ENCODE data around the gene GNB1.
"Not testable (repeated sequence)": the region's sequence is repeated elsewhere in the genome, so short reads cannot be mapped to it uniquely, and the experiment has no call there.

GNB1 gene

DNA sequence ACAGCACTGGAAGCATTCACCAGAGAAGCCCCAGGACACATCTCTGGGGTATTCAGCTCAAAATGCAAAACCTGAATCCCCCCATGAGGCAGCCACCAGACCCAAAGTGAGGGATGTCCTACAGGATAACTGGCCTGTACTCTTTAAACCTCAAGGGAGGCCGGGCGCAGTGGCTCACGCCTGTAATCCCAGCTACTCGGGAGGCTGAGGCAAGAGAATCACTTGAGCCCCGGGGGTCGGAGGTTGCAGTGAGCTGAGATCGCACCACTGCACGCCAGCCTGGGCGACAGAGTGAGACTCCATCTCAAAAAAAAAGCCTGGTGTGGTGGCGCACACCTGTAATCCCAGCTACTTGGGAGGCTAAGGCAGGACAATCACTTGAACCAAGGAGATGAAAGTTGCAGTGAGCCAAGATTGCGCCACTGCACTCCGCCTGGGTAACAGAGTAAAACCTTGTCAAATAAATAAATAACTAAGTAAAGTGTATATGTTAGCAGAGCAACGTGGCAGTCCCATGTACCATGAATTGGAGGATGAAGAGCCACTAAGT, 29.1 kb downstream of the GNB1 start:
- DNase-seq (ENCODE audit: insufficient read length, low spot score); FAIRE-seq: not testable (repeated sequence)

DNA sequence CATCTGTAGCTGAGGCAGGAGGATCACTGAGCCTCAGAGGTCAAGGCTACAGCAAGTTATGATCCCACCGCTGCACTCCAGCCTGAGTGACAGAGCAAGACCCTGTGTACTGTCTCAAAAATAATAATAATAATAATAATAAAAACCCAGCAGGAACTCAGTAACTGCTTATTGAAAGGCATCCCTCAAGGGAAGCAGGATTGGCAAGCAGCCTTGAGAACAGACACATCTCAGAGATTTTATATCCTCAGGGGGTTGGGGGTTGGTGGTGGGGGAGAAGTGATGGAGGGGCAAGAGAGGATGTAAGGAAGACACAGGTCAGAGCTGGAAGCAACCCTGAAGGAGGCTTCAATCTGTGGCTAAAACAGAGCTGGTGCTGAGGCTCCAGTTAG, 29.6 kb downstream of the GNB1 start:
- DNase-seq (ENCODE audit: insufficient read length, low spot score) (no peak), FAIRE-seq (no peak)

DNA sequence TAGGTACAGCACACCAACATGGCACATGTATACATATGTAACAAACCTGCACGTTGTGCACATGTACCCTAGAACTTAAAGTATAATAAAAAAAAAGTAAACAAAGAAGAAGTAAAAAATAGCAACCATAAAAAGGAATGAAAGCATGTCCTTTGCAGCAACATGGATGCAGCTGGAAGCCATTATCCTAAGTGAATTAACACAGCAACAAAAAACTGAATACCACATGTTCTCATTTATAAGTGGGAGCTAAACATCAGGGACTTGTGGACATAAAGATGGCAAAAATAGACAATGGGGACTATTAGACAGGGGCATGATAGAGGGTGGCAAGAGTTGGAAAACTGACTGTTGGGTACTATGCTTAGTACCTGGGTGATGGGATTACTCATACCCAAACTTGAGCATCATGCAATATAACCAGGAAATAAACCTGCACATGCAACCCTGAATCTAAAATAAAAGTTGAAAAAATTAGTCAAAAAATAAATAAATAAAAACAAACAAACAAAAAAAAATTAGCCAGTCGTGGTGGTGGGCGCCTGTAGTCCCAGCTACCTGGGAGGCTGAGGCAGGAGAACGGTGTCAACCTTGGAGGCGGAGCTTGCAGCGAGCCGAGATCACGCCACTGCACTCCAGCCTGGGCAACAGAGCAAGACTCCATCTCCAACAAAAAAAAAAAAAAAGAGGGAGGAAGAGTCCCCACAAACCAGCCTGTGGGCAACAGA, 30.8 kb downstream of the GNB1 start:
- DNase-seq (ENCODE audit: insufficient read length, low spot score); FAIRE-seq: not testable (repeated sequence)

DNA sequence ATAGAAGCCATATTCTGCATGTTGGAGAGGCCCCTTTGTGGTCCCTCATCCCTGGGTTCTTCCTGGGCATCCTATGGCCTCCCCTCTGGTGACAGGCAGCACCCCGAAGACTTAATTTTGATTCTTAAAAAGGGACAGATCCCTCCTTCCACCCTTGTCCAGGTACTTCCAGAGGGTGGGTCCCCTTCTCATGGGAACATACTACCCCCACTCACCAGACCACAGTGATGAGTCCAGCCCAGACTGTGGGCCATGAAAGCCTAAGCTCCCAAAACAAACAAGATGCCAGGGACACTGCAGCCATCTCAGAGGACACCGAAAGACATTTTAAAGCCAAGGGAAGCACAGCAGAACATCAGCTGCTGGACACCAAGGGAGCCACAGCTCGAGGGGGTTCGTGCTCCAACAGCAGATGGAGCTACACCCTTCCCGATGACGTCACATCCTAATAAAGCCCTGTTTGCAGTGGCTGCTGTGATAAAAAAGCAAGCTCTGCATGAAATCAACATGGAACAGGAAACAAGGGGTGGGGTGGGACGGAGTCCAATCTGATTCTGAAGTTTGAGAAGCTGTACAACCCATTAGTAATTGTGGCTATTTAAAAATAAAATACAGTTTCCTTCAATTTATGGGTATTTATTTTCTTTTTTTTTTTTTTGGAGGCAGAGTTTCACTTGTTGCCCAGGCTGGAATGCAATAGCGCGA, 32.4 kb downstream of the GNB1 start:
- no peak for FAIRE-seq
- no peak for DNase-seq (ENCODE audit: insufficient read length, low spot score)

DNA sequence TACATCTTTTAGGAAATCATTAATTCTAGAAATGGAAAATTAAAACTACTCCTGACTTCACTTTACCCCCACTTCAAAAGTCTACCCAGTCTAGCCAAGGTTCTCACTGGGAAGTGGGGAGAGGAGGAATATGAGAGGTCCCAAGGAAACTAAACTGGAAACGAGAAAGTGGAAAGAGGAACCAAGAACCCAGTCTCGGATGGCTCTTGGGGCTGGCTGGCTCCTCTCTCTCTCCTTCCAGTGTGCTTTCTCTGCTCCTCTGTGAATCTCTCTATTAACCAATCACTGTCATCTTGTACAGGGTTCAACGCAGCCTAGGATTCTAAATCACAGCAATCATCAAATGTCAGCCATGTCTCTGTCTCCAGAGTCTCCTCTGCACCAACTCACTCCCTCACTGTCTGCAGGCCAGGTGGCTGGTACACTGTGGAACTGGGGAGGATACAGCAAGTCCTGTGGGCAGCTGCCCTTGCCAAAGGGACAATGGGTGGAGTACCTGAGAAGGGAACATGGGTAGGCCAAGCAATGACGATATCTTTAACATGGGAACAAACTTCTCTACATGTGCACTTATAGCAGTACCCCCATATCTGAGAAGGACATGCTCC, 33.7 kb downstream of the GNB1 start:
- FAIRE-seq (peak; percentile 74), DNase-seq (ENCODE audit: insufficient read length, low spot score) (no peak)

DNA sequence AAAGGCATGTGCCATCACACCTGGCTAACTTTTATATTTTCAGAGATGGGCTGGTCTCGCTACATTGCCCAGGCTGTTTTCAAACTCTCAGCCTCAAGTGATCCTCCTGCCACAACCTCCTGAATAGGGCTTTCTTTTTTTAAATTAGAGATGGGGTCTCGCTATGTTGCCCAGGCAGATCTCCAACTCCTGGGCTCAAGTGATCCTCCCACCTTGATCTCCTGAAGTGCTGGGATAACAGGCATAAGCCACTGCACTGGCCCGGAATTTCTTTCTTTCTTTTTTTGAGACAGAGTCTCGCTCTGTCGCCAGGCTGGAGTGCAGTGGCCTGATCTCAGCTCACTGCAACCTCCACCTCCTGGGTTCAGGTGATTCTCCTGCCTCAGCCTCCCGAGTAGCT, 34.7 kb downstream of the GNB1 start:
- not testable (repeated sequence) for FAIRE-seq; DNase-seq (ENCODE audit: insufficient read length, low spot score)

DNA sequence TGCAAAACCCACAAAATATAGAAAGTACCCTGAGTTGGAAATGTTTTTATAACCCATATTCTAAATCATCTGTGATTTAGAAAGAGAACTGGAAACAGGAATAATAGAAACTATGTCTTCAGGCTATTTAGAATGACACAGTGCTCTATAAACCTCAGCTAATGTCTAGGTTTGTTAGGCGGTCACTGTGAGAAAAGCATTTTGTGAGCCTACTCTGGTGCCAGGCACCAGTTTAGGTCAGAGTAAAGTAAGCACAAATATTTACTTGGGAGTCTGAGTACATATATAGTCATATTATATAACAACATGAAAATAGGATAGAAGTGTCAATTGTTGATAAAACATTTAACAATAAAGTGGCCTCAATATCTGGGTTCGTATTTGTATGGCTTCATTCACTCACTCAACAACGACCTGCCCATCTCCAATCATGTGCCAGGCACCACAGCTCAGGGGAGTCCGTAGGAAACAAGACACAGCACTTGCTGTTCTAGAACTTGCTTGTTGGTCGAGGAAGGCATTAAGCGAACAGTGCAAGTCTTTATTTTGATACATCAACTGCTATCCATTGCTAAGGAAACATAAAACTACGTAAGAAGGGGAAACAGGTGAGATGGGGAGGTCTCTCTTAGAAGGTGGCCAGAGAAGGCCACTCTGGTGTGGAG, 37.2 kb downstream of the GNB1 start:
- DNase-seq (ENCODE audit: insufficient read length, low spot score) = no peak
- FAIRE-seq = no peak

DNA sequence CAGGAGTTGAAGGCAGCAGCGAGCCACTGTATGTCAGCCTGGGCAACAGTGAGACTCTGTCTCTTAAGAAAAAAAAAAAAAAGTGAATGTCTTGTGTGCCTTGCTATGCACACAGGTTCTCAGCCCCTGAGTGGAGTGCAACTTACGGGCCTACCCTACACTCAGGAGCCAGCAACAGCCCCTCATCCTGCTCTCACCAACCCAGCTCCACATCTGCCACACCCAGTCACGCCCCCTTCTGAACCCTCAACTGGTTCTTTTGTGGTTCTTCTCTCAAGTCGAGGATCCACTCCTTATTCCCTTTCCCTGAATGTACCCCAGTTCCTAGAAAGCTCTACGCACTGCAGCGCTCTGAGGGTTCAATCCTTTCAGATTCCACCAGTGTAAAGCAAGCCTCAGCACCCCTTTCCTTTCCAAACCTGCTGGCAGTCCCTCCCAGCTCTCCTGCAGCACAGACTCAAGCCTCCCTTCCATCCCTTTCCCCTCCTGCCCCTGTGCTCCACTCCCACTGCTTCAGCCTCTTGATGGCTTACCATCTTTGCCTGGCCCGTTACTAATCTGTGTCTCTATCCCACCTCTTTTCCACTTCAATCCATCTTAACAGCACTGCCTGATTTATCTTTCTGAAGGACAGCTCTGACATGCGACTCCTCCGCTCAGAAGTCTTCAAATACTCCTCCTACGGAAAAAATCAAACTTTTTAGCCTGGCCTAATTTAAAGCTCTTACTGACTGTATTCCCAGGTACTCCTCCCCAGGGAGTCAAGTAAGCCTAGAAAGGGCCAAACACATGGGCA, 38.1 kb downstream of the GNB1 start:
- FAIRE-seq = no peak

DNA sequence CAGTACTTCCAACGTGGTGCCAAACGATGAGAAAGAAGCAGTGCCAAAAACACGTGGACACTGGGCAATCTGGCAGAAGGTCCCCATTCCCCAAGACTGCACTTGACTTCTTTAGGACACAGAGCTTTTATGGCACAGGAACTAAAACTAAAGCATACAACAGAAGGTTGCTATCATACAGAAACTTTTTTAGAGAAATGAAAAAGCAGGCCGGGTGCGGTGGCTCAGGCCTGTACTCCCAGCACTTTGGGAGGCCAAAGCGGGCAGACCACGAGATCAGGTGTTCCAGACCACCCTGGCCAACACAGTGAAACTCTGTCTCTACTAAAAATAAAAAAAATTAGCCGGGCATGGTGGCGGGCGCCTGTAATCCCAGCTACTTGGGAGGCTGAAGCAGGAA, 43.0 kb downstream of the GNB1 start:
- FAIRE-seq (peak; percentile 82), DNase-seq (ENCODE audit: insufficient read length, low spot score) (no peak)

More for the DNA sequence above, 38.1 kb downstream of the GNB1 start:
- no peak for DNase-seq (ENCODE audit: insufficient read length, low spot score)

DNA sequence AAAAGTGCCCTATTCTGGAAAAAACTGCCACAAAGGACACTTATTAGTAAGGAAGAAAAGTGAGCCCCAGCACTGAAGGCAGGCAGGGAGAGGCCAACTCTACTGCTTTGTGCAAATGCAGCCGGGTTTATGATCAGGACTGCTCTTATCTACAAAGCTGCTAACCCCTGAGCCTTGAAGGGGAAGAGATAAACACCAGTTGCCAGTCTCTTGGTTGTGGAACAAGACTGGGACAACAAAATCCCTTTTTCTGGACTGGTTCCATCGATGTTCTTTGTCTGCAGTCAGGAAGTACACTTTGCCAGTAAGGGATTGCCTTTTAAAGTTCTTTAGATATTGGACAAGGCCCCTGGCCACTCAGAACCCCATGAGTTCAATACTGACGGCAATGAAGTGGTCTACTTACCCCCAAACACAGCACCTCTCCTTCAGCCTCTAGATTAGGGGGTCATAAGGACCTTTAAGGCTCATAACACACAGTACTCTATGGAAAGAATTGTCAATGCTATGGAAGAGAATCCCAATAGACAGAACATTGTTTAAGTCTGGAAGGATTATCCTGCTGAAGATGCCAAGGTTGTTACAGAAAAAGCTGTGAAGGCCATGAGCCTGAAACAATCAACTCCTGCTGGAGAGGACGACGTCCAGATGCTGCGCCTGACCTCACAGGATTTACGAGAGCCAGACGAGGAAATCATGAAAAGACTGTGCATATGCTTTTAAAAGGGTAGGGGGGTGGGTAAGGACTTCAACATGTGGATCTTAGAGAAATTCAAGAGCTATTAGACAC, 43.6 kb downstream of the GNB1 start:
- FAIRE-seq = no peak
- DNase-seq (ENCODE audit: insufficient read length, low spot score) = no peak

DNA sequence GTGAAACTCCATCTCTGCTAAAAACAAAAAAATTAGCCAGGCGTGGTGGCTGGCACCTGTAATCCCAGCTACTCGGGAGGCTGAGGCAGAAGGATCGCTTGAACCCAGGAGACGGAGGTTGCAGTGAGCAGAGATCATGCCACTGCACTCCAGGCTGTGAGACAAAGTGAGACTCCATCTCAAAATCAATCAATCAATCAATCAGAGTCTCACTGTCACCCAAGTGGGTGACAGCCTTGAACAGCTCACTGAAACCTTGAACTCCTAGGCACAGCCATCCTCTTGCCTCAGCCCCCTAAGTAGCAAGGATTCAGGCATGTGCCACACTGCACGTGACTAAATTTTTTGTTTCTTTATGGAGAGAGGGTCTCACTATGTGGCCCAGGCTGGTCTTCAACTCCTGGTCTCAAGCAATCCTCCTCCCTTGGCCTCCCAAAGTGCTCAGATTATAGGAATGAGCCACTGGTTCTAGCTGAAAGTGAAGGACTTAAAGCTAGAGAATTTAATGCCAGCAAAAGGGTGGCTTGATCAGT, 44.4 kb downstream of the GNB1 start:
- no peak for DNase-seq (ENCODE audit: insufficient read length, low spot score)
- FAIRE-seq = no peak

DNA sequence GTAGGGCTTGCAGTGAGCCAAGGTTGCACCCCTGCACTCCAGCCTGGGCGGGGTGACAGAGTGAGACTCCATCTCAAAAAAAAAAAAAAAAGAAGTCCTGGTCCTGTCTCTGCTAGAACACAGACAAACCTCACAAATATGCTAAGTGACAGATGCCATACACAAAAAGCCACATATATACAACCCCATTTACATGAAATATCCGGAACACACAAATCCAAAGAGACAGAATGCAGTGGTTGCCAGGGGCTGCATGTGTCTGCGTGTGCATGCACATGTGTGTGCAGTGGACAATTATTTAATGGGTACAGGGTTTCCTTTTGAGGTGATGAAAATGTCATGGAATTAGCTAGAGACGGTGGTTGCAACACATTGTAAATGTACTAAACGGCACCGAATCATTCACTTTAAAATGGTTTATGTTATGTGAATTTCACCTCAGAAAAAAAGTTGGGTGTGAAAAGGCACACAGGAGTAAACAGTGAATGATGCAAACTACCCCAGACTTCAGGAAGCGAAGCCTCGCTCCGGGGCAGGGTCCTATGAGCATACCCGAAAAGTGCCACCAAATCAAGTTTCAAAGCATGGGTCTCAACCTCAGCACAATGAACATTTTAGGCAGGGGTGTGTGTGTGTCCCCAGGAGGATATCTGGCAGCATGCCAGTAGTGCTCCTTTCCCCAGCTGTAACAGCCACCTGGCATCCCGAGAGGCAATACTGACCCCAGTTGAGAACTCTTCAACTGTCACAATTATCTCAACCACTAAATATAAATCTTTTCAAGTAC, 48.3 kb downstream of the GNB1 start:
- peak; percentile 84 for FAIRE-seq
- no peak for DNase-seq (ENCODE audit: insufficient read length, low spot score)

DNA sequence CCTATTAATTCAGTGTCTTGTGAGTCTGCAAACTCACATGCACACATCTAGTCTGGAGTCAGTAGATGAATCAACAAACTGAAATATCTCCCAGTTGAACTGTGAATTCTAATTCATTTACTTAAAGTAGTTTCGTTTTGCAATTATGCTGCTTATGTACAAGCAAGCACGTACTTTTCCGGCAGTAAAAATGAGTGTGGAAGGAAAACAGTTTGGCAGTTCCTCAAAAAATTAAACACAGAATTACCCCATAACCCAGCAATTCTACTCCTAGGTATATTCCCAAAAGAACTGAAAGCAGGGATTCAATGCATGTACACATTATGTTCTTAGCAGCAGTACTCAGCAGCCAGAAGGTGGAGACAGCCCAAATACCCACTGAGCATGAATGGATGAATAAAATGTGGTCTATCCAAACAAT, 49.3 kb downstream of the GNB1 start:
- DNase-seq (ENCODE audit: insufficient read length, low spot score) (no peak), FAIRE-seq (peak; percentile 60)

DNA sequence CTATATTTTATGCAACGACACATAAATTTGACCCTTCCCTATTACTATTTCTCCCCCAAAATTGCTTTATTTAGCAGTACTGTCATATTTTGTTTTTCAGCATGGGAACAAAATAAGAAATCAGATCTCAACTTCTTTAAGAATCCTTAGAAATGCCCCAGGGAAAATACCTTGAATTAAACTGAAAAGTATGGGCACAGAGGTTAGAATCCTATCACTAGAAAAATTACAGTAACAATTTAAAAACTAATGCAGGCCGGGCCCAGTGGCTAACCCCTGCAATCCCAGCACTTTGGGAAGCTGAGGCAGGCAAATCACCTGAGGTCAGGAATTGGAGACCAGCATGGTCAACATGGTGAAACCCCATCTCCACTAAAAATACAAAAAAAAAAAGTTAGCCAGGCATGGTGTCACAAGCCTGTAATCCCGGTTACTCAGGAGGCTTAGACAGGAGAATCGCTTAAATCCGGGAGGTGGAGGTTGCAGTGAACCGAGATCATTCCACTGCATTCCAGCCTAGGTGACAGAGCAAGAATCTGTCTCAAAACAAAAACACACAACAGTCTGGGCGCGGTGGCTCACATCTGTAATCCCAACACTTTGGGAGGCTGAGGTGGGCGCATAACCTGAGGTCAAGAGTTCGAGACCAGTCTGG, 51.4 kb downstream of the GNB1 start:
- no peak for FAIRE-seq
- DNase-seq (ENCODE audit: insufficient read length, low spot score) = no peak

DNA sequence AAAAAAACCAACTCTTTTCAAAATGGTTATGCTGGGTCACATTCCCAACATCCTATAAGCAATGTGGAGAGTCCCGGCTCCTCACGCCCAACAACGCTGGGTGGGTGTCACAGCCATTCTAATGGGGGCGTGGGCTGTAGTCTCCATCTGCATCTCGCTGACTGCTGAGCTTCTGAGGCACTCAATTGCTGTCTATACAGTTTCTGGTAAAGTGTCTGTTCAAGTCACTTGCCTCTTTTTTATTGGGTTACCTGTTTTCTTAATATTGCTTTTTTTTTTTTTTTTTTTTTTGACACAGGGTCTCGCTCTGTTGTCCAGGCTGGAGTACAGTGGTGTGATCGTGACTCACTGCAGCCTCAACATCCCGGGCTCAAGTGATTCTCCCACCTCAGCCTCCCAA, 54.8 kb downstream of the GNB1 start:
- FAIRE-seq = no peak

DNA sequence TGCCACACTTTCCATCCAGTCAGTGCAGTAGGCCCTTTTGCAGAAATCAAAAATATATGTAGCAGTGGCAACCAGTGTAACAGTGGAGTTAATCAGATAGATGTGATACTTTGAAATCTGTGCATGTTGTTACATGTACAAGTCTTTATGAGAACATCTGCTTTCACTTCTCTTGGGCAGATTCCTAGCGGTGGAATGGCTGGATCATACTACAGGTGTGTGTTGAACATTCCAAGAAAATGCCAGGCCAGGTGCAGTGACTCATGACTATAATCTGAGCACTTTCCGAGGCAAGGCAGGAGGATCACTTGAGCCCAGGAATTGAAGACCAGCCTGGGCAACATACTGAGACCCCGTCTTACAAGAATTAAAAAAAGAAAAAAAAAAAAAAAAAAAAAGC, 55.3 kb downstream of the GNB1 start:
- FAIRE-seq (no peak), DNase-seq (ENCODE audit: insufficient read length, low spot score) (no peak)

More for the DNA sequence above, 54.8 kb downstream of the GNB1 start:
- DNase-seq (ENCODE audit: insufficient read length, low spot score) = no peak

DNA sequence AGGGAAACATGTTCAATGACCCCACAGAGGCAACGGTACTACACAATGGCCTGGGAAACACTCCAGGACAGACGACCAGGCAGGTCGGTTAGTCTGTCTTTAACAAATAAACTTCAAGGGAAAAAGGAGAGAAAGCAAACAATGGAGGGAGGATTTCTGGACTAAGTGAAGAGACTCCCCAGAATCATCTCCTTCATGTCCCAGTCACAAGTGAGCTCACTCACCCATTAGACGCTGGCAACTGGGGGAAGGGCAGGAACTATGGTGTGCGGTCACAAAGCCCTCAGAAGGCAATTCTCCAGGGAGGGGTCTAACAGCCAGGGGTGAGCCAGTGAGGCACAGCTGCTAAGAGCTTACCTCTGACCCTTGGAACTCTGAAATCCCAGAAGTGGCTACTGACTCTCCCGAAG, 57.0 kb downstream of the GNB1 start:
- FAIRE-seq (peak; percentile 93), DNase-seq (ENCODE audit: insufficient read length, low spot score) (no peak)

DNA sequence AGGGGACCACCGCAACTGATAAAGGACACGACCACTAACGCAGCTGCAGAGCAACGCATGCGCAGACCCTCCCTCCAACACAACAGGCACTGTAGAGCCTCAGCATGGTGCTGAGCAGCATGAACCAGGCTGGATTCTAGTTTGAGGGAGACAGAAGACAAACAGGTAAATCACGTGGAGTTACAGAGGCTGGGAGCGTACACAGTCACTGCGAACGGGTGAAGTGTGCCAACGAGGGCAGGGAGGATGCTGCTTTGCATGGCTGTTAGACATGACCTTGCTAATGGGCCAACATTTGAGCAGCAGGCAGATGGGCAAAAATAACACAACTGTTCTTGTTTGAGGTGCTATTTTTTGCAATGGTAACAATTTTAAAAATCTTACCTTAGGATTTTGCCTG, 57.4 kb downstream of the GNB1 start:
- FAIRE-seq (no peak), DNase-seq (ENCODE audit: insufficient read length, low spot score) (no peak)
